ENCODE measurements around the gene GAS2. TPM values are rescaled to one million over a fixed set of nuclear protein-coding genes. Genes with fewer than 3 reads are reported as not detected.

GAS2 gene
- polyA plus RNA-seq, 1 donor from 2014 or later = 8.0 TPM

GRCh38 chr11:22685111-22685510 is 18.7 kb downstream of the GAS2 start:
- Histone ChIP-seq H3K4me2 (ENCODE audit: low read length) (no peak overlapping the region), H3K9ac (ENCODE audit: low read length) (no peak overlapping the region), H3K27me3 (ENCODE audit: insufficient read depth, low read depth, low read length) (no peaks in the 10 kb centered on the region), H4K20me1 (ENCODE audit: insufficient read depth) (no peaks in the 10 kb centered on the region), H3F3A (ENCODE audit: insufficient read depth, low read length, poor library complexity, severe bottlenecking) (no peaks in the 10 kb centered on the region), H3K27ac (ENCODE audit: low read length) (no peak overlapping the region), H3K4me3 (ENCODE audit: low read length) (no peak overlapping the region), H3K36me3 (ENCODE audit: insufficient read depth, low read length) (no peaks in the 10 kb centered on the region), H3K9me3 (ENCODE audit: low read length) (no peaks in the 10 kb centered on the region), H2AFZ (ENCODE audit: low read depth, low read length) (no peak overlapping the region), H3K9me2 (ENCODE audit: insufficient read depth, low read length) (no peaks in the 10 kb centered on the region), H3K79me2 (replicated peaks; ENCODE audit: insufficient read depth, low read length) (no peaks in the 10 kb centered on the region)
- TF ChIP-seq RAD21 (conservative IDR thresholded peaks at IDR 0.05) (no peak), EZH2 (IDR thresholded peaks at IDR 0.05; ENCODE audit: borderline replicate concordance, insufficient read depth, low read length, poor library complexity, severe bottlenecking) (no peak), TAF1 (IDR thresholded peaks at IDR 0.05; ENCODE audit: low read depth) (no peak), CTCF (IDR thresholded peaks at IDR 0.05; ENCODE audit: poor library complexity, severe bottlenecking) (no peak), EP300 (conservative IDR thresholded peaks at IDR 0.05; ENCODE audit: poor library complexity, severe bottlenecking) (no peak), MXI1 (conservative IDR thresholded peaks at IDR 0.05; ENCODE audit: poor library complexity, severe bottlenecking) (no peak), REST (IDR thresholded peaks at IDR 0.05; ENCODE audit: borderline replicate concordance) (no peak), POLR2AphosphoS5 (IDR thresholded peaks at IDR 0.05) (no peak), SMC3 (conservative IDR thresholded peaks at IDR 0.05; ENCODE audit: poor library complexity) (no peak)

GRCh38 chr11:22688914-22689313 is 22.5 kb downstream of the GAS2 start:
- H3K4me2 ChIP-seq (ENCODE audit: low read length) = no peak overlapping the region
- no peaks in the 10 kb centered on the region for H3K9me3 ChIP-seq (ENCODE audit: low read length)
- H3F3A ChIP-seq (ENCODE audit: insufficient read depth, low read length, poor library complexity, severe bottlenecking) = no peaks in the 10 kb centered on the region
- no peaks in the 10 kb centered on the region for H3K9me2 ChIP-seq (ENCODE audit: insufficient read depth, low read length)
- no peak overlapping the region for H3K4me3 ChIP-seq (ENCODE audit: low read length)
- no peaks in the 10 kb centered on the region for H3K79me2 ChIP-seq (replicated peaks; ENCODE audit: insufficient read depth, low read length)
- no peak for TF ChIP-seq CTCF (IDR thresholded peaks at IDR 0.05; ENCODE audit: poor library complexity, severe bottlenecking)
- no peak overlapping the region for H2AFZ ChIP-seq (ENCODE audit: low read depth, low read length)
- no peaks in the 10 kb centered on the region for H3K36me3 ChIP-seq (ENCODE audit: insufficient read depth, low read length)
- no peaks in the 10 kb centered on the region for H3K27me3 ChIP-seq (ENCODE audit: insufficient read depth, low read depth, low read length)
- no peaks in the 10 kb centered on the region for H4K20me1 ChIP-seq (ENCODE audit: insufficient read depth)
- no peak overlapping the region for H3K27ac ChIP-seq (ENCODE audit: low read length)
- no peak overlapping the region for H3K9ac ChIP-seq (ENCODE audit: low read length)

Measured in neural cell (in vitro differentiated cells).